B cell (primary cell): Measurements from ENCODE around the gene ALDOB. TPM values are rescaled to one million over a fixed set of nuclear protein-coding genes. Genes with fewer than 3 reads are reported as not detected.

ENCODE experiments used
- ATAC-seq: fragments of 200-7000 bp; cut with Tn5 transposase; one replicate; pipeline ENCODE4 v1.10.0; 2021; ENCODE audit warnings: low read depth, mild to moderate bottlenecking, moderate number of reproducible peaks, moderate library complexity
- CTCF ChIA-PET: fragments of 350-600 bp; sonication (Branson Sonifier 250); formaldehyde crosslinking; loops from one replicate; lab custom pipeline; 2021; ENCODE audit warnings: antibody characterized with exemption, inconsistent platforms; lab: Charles Lee
- POLR2A ChIA-PET: fragments of 350-600 bp; sonication (Branson Sonifier 250); formaldehyde crosslinking; loops from one replicate; lab custom pipeline; 2021; ENCODE audit warnings: antibody characterized with exemption; lab: Charles Lee
- DNase-seq: peaks from one replicate; pipeline ENCODE4 v3.0.0; 2013
- H2AFZ ChIP-seq: 2 replicates; pipeline ENCODE4 v1.6.1; 2012; ENCODE audit warnings: mild to moderate bottlenecking, low read depth, low read length; ENCODE audit not compliant: insufficient read depth, poor library complexity, severe bottlenecking
- H3K27ac ChIP-seq, 2 donors: 1 replicate in 1 of 2; 2 replicates in 1 of 2; pipeline ENCODE4 v1.5.1; 2012 to 2013; ENCODE audit warnings: low read length in 2 of 2, mild to moderate bottlenecking in 2 of 2, moderate library complexity in 1 of 2
- H3K27me3 ChIP-seq, 4 experiments: fragments of 200-600 bp in 1 of 4; sonication (generic) in 1 of 4; replicated peaks in 1 of 4; 1 replicate in 2 of 4; 2 replicates in 2 of 4; pipeline versions ENCODE4 v1.6.1 to v1.7.0; 2013 to 2016; ENCODE audit warnings: low read length in 3 of 4, mild to moderate bottlenecking in 2 of 4, mixed read lengths in 1 of 4, moderate library complexity in 1 of 4; ENCODE audit not compliant: insufficient read depth in 4 of 4, control insufficient read depth in 3 of 4; ENCODE audit errors: control extremely low read depth in 1 of 4
- H3K36me3 ChIP-seq, 2 experiments: replicated peaks in 1 of 2; 1 replicate in 1 of 2; 2 replicates in 1 of 2; pipeline versions ENCODE4 v1.6.1 to v1.7.1; 2013; ENCODE audit warnings: low read length in 1 of 2; ENCODE audit not compliant: insufficient read depth in 2 of 2, control insufficient read depth in 1 of 2; ENCODE audit errors: control extremely low read depth in 1 of 2, extremely low read depth in 1 of 2
- H3K4me1 ChIP-seq, 2 donors: fragments of 200-600 bp in 1 of 2; sonication (generic) in 1 of 2; 1 replicate in 1 of 2; 2 replicates in 1 of 2; pipeline versions ENCODE4 v1.5.1 to v1.6.1; 2013 to 2017; ENCODE audit warnings: low read length in 2 of 2; ENCODE audit not compliant: control insufficient read depth in 2 of 2, insufficient read depth in 2 of 2
- H3K4me2 ChIP-seq: replicated peaks from 2 replicates; pipeline ENCODE3; 2012; ENCODE audit warnings: mild to moderate bottlenecking, low read depth, low read length; ENCODE audit not compliant: poor library complexity, severe bottlenecking
- H3K4me3 ChIP-seq, 5 experiments: fragments of 200-600 bp in 1 of 5; sonication (generic) in 1 of 5; 1 replicate in 3 of 5; 2 replicates in 2 of 5; pipeline versions ENCODE4 v1.5.1 to v1.7.0; 2011 to 2016; ENCODE audit warnings: low read length in 4 of 5, mild to moderate bottlenecking in 4 of 5, low read depth in 2 of 5, control low read depth in 1 of 5, moderate library complexity in 1 of 5; ENCODE audit not compliant: insufficient read depth in 1 of 5; ENCODE audit errors: control extremely low read depth in 1 of 5, extremely low read depth in 1 of 5
- H3K79me2 ChIP-seq: fragments of 200-600 bp; sonication (generic); one replicate; pipeline ENCODE4 v1.6.0; 2016; ENCODE audit warnings: low read length; ENCODE audit not compliant: control insufficient read depth, insufficient read depth
- H3K9ac ChIP-seq: fragments of 200-600 bp; sonication (generic); 2 replicates; pipeline ENCODE4 v1.6.1; 2017; ENCODE audit warnings: mild to moderate bottlenecking, low read length, moderate library complexity
- H3K9me3 ChIP-seq, 3 donors: one replicate each; pipeline versions ENCODE4 v1.6.1 to v1.7.1; 2013; ENCODE audit warnings: low read length in 2 of 3; ENCODE audit not compliant: control insufficient read depth in 2 of 3, insufficient read depth in 1 of 3; ENCODE audit errors: control extremely low read depth in 1 of 3
- H4K20me1 ChIP-seq: 2 replicates; pipeline ENCODE4 v1.6.0; 2012; ENCODE audit warnings: mild to moderate bottlenecking, low read length; ENCODE audit not compliant: insufficient read depth, control insufficient read depth, poor library complexity, severe bottlenecking
- H3K27ac Mint-ChIP-seq: one replicate; pipeline ENCODE4 v1.8.0; 2021; ENCODE audit warnings: mixed read lengths
- H3K27me3 Mint-ChIP-seq: one replicate; pipeline ENCODE4 v1.8.0; 2021; ENCODE audit warnings: mixed read lengths
- H3K4me1 Mint-ChIP-seq: one replicate; pipeline ENCODE4 v1.8.0; 2021; ENCODE audit warnings: mixed read lengths
- H3K4me3 Mint-ChIP-seq: one replicate; pipeline ENCODE4 v1.8.0; 2021; ENCODE audit warnings: mixed read lengths
- H3K9me3 Mint-ChIP-seq: one replicate; pipeline ENCODE4 v1.8.0; 2022; ENCODE audit warnings: mixed read lengths; ENCODE audit not compliant: insufficient read depth
- CTCF ChIP-seq: fragments of 200-600 bp; IDR thresholded peaks from one replicate; pipeline ENCODE4 v1.8.0; 2022; ENCODE audit warnings: antibody characterized with exemption, mild to moderate bottlenecking
- EZH2 ChIP-seq: IDR thresholded peaks from 2 replicates; pipeline ENCODE4 v1.6.1; 2012; ENCODE audit warnings: borderline replicate concordance, low read depth, mild to moderate bottlenecking, moderate library complexity, low read length; ENCODE audit not compliant: insufficient read depth, poor library complexity, severe bottlenecking
- WGBS: methylation state at CpG from one replicate; pipeline ENCODE4 v1.1.5; 2013; ENCODE audit warnings: missing lambda C conversion rate; ENCODE audit not compliant: insufficient coverage; 5-methylcytosine and 5-hydroxymethylcytosine counted together
- intact Hi-C: fragments of 100-400 bp; cut with micrococcal nuclease; formaldehyde crosslinking; loops from one replicate; pipeline ENCODE4 v1.10.0; 2022
- polyA plus RNA-seq: library from polyadenylated mRNA; depleted of rRNA; stranded (reverse); fragments of >200 nt; gene quantifications from 2 replicates; pipeline ENCODE4 v1.2.3, GENCODE V29; 2012
- total RNA-seq, 2 donors: library from RNA; stranded (reverse); fragments of 120-200 nt in 1 of 2; gene quantifications; 1 replicate in 1 of 2; 2 replicates in 1 of 2; pipeline versions ENCODE4 v1.2.3 to v1.2.4, GENCODE V29; 2013 to 2022

The ALDOB gene
- total and polyA plus RNA-seq, 2 donors (not counting 1 experiment from before 2014, with no cell fraction given) = not detected

- intact Hi-C loops = no loop called here
- H3K27ac ChIP-seq = no peak overlapping the region
- no peaks in the 10 kb centered on the region for H3K4me1 ChIP-seq
- CTCF ChIA-PET = interaction anchor here (1.0 kb wide), 1 partner anchor 15 kb away, joined by 3 read pairs; no protein-coding TSS in a partner anchor
- Mint-ChIP-seq H3K4me3 (no peak overlapping the region), H3K27ac (no peak overlapping the region), H3K9me3 (peaks cover 43% of the 10 kb centered on the region), H3K27me3 (no peaks in the 10 kb centered on the region), H3K4me1 (no peaks in the 10 kb centered on the region)
- H3K79me2 ChIP-seq = no peaks in the 10 kb centered on the region
- H3K27me3 ChIP-seq = no peaks in the 10 kb centered on the region
- peaks cover 15 to 62% (median 37%) of the 10 kb centered on the region in 3 donors for H3K9me3 ChIP-seq
- H3K4me2 ChIP-seq = no peak overlapping the region
- ATAC-seq (no peak), DNase-seq (no peak)
- POLR2A ChIA-PET = interaction anchor here (0.8 kb wide), 1 partner anchor 10 kb away, joined by 3 read pairs; the partner anchor contains the start of genes MRPL50 and ZNF189
- H3K36me3 ChIP-seq = peaks cover 25 to 51% of the 10 kb centered on the region in 2 experiments
- H3K4me3 ChIP-seq = no peak overlapping the region
- no peak overlapping the region for H2AFZ ChIP-seq
- TF ChIP-seq CTCF (no peak), EZH2 (no peak)
- no peak overlapping the region for H3K9ac ChIP-seq
- no CpG with 5 or more reads among the region's 5 CpGs for WGBS
- no peaks in the 10 kb centered on the region for H4K20me1 ChIP-seq
Observed at GRCh38 chr9:101408374-101409078, 27.0 kb downstream of the ALDOB start.

DNA sequence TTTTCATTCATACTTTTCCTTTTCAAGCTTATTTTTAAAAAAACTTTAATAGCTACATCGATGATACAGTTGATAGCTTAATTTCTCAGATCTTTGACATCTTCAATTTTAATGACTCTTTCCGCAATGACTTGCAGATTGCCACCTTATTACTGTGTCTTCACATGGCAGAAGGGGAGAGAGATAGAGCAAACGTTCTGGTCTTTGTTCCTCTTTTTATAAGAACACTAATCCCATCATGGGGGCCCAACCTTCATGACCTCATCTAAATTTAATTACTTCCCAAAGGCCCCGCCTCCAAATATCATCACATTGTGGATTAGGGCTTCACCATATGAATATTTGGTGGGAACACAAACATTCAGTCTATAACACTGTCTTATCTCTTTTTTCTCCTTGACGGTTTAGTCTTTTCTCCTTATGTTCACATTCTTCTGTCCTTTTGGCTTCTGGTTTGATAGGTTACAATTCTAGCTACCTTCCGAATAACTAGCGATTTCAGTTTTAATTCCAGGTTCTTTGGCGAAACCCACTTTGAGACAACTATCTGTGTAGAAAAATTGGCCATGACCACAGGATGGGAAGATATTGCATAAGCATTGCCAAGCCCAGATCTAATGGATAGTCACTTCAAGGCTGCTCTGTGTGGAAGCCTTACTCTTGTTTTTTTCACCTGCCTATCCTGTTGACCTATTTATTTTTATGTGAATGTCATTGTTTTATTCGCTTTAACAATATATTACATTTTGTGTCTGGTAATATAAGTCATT lies 31.9 kb downstream of the ALDOB start:
- peaks cover 14 to 16% of the 10 kb centered on the region in 2 donors for H3K4me1 ChIP-seq
- Mint-ChIP-seq H3K4me3 (no peak overlapping the region), H3K9me3 (peaks cover 28% of the 10 kb centered on the region), H3K27ac (no peak overlapping the region), H3K27me3 (no peaks in the 10 kb centered on the region), H3K4me1 (peaks cover 34% of the 10 kb centered on the region)
- H3K9me3 ChIP-seq = peaks cover 9 to 23% (median 21%) of the 10 kb centered on the region in 3 donors
- WGBS = 83% methylated on average over 3 of the region's 9 CpGs
- H3K36me3 ChIP-seq = peaks cover 31 to 76% of the 10 kb centered on the region in 2 experiments
- H3K27me3 ChIP-seq = no peaks in the 10 kb centered on the region
- no peak overlapping the region for H3K4me2 ChIP-seq
- ATAC-seq (no peak), DNase-seq (no peak)
- ChIA-PET POLR2A (no interaction called here), CTCF (no interaction called here)
- H2AFZ ChIP-seq = no peak overlapping the region
- intact Hi-C loops = no loop called here
- TF ChIP-seq CTCF (no peak), EZH2 (no peak)
- H4K20me1 ChIP-seq = no peaks in the 10 kb centered on the region
- H3K27ac ChIP-seq = no peak overlapping the region
- no peak overlapping the region for H3K4me3 ChIP-seq
- peaks cover 40% of the 10 kb centered on the region for H3K79me2 ChIP-seq
- no peak overlapping the region for H3K9ac ChIP-seq
